HepG2 (cell line): ENCODE data around the gene NMRAL1.

Source experiments
- ASH2L ChIP-seq: fragments of 300-600, 200-600 bp; sonication (generic); IDR thresholded peaks from 2 replicates; pipeline ENCODE4 v1.7.0; 2017; ENCODE audit warnings: low read depth, mild to moderate bottlenecking, moderate library complexity, mixed read lengths, low read length; ENCODE audit not compliant: insufficient read length
- ESRRA ChIP-seq: sonication (generic); formaldehyde crosslinking; IDR thresholded peaks from 2 replicates; pipeline ENCODE4 v1.5.1; 2020; ENCODE audit warnings: mild to moderate bottlenecking, low read depth, missing genetic modification reagents
- JDP2 ChIP-seq: sonication (generic); formaldehyde crosslinking; IDR thresholded peaks from 2 replicates; pipeline ENCODE4 v1.8.1; 2022; ENCODE audit warnings: missing genetic modification reagents, borderline replicate concordance
- POLR2A ChIP-seq, 2 experiments: IDR thresholded peaks; 2 replicates each; pipeline ENCODE4 v1.6.1; 2011; ENCODE audit warnings: low read depth in 2 of 2, low read length in 2 of 2, mild to moderate bottlenecking in 1 of 2, moderate library complexity in 1 of 2; ENCODE audit not compliant: insufficient read depth in 1 of 2
- RBFOX2 ChIP-seq: fragments of 200-400 bp; formaldehyde crosslinking; IDR thresholded peaks from 2 replicates; pipeline ENCODE4 v1.6.1; 2017; ENCODE audit warnings: low read depth, mild to moderate bottlenecking, low read length
- SP1 ChIP-seq, 2 experiments: fragments of 450-650 bp in 1 of 2; sonication (generic) in 1 of 2; formaldehyde crosslinking in 1 of 2; IDR thresholded peaks; 2 replicates each; pipeline versions ENCODE4 v1.4.0 to v1.6.1; 2016 to 2020; ENCODE audit warnings: missing genetic modification reagents in 1 of 2
- TBP ChIP-seq: sonication (generic); formaldehyde crosslinking; IDR thresholded peaks from 2 replicates; pipeline ENCODE4 v1.5.0; 2020; ENCODE audit warnings: missing genetic modification reagents
- ZBTB3 ChIP-seq: sonication (generic); formaldehyde crosslinking; IDR thresholded peaks from 2 replicates; pipeline ENCODE4 v1.4.0; 2020; ENCODE audit warnings: low read depth, mild to moderate bottlenecking, moderate library complexity, missing genetic modification reagents, borderline replicate concordance
- TF ChIP-seq, protein P1 (sequence below): IDR thresholded peaks from 2 replicates; pipeline ENCODE4 v1.6.1; 2012; ENCODE audit warnings: inconsistent platforms
- TF ChIP-seq, protein P2 (sequence below): sonication (generic); formaldehyde crosslinking; IDR thresholded peaks from 2 replicates; pipeline ENCODE4 v1.5.0; 2020; ENCODE audit warnings: mild to moderate bottlenecking, missing genetic modification reagents, moderate library complexity

- no peak for TF ChIP-seq TBP (CRISPR knock-in tag)
- no peak for TF ChIP-seq SP1 (IDR thresholded peaks at IDR 0.05)
- no peak; the same call in 1 of the 2 replicates for TF ChIP-seq SP1 (CRISPR knock-in tag; IDR thresholded peaks at IDR 0.05)
- no peak for TF ChIP-seq JDP2
- TF ChIP-seq, protein P1, sequence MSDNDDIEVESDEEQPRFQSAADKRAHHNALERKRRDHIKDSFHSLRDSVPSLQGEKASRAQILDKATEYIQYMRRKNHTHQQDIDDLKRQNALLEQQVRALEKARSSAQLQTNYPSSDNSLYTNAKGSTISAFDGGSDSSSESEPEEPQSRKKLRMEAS: peak; percentile 85
- peak in 1 of 2 experiments; percentile 58; a peak in 2 of 4 replicates for TF ChIP-seq POLR2A (IDR thresholded peaks at IDR 0.05; ENCODE audit: insufficient read depth in 1 of 2, low read depth in 2 of 2, low read length in 2 of 2)
- peak; percentile 90 for TF ChIP-seq ESRRA (CRISPR knock-in tag)
- TF ChIP-seq ASH2L: peak; percentile 75
- TF ChIP-seq ZBTB3 (CRISPR knock-in tag): 0 out of 2 replicates have a peak, but pooled peaks have one; percentile 60
- peak; percentile 65 for TF ChIP-seq RBFOX2
- TF ChIP-seq, protein P2, sequence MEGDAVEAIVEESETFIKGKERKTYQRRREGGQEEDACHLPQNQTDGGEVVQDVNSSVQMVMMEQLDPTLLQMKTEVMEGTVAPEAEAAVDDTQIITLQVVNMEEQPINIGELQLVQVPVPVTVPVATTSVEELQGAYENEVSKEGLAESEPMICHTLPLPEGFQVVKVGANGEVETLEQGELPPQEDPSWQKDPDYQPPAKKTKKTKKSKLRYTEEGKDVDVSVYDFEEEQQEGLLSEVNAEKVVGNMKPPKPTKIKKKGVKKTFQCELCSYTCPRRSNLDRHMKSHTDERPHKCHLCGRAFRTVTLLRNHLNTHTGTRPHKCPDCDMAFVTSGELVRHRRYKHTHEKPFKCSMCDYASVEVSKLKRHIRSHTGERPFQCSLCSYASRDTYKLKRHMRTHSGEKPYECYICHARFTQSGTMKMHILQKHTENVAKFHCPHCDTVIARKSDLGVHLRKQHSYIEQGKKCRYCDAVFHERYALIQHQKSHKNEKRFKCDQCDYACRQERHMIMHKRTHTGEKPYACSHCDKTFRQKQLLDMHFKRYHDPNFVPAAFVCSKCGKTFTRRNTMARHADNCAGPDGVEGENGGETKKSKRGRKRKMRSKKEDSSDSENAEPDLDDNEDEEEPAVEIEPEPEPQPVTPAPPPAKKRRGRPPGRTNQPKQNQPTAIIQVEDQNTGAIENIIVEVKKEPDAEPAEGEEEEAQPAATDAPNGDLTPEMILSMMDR (CRISPR knock-in tag): peak; percentile 55
Observed at GRCh38 chr16:4461250-4462085, 13.0 kb downstream of the NMRAL1 start.
